GM23338 (cell line): ENCODE results near the gene ZNF488. TPM values are rescaled to one million over a fixed set of nuclear protein-coding genes. Genes with fewer than 3 reads are reported as not detected.

Experiments
- ATAC-seq: fragments of 200-7000 bp; cut with Tn5 transposase; 3 replicates; pipeline ENCODE4 v1.9.1; 2020
- DNase-seq: peaks from one replicate; pipeline ENCODE4 v3.0.0-alpha.2; 2015; ENCODE audit warnings: low spot score
- H2AFZ ChIP-seq: fragments of 200-600 bp; sonication (generic); 2 replicates; pipeline ENCODE4 v1.8.0; 2016; ENCODE audit warnings: antibody characterized with exemption, mild to moderate bottlenecking, moderate library complexity
- H3F3A ChIP-seq: fragments of 200-600 bp; sonication (generic); replicated peaks from 2 replicates; pipeline ENCODE4 v1.8.0; 2017; ENCODE audit warnings: antibody characterized with exemption, mixed run types, low read depth
- H3K27ac ChIP-seq: fragments of 200-600 bp; sonication (generic); 2 replicates; pipeline ENCODE4 v1.6.1; 2016; ENCODE audit warnings: low read depth
- H3K27me3 ChIP-seq: fragments of 200-600 bp; sonication (generic); 2 replicates; pipeline ENCODE4 v1.8.0; 2016; ENCODE audit warnings: mild to moderate bottlenecking, mixed run types, moderate library complexity; ENCODE audit not compliant: insufficient read depth
- H3K36me3 ChIP-seq: fragments of 200-600 bp; sonication (generic); 2 replicates; pipeline ENCODE4 v1.8.0; 2016; ENCODE audit warnings: mild to moderate bottlenecking; ENCODE audit not compliant: insufficient read depth
- H3K4me1 ChIP-seq: fragments of 200-600 bp; sonication (generic); 2 replicates; pipeline ENCODE4 v1.8.0; 2016; ENCODE audit warnings: mild to moderate bottlenecking, moderate library complexity; ENCODE audit not compliant: insufficient read depth
- H3K4me2 ChIP-seq: fragments of 200-600 bp; sonication (generic); 2 replicates; pipeline ENCODE4 v1.7.1; 2017; ENCODE audit warnings: mixed run types
- H3K4me3 ChIP-seq: fragments of 200-600 bp; sonication (generic); 2 replicates; pipeline ENCODE4 v1.6.1; 2016; ENCODE audit warnings: mixed run types
- H3K79me2 ChIP-seq: fragments of 200-600 bp; sonication (generic); replicated peaks from 2 replicates; pipeline ENCODE4 v1.8.0; 2017; ENCODE audit warnings: mild to moderate bottlenecking; ENCODE audit not compliant: insufficient read depth
- H3K9me2 ChIP-seq: fragments of 200-600 bp; sonication (generic); 2 replicates; pipeline ENCODE4 v1.8.0; 2017; ENCODE audit not compliant: insufficient read depth
- H4K20me1 ChIP-seq: fragments of 200-600 bp; sonication (generic); replicated peaks from 2 replicates; pipeline ENCODE4 v1.8.0; 2017; ENCODE audit warnings: mild to moderate bottlenecking; ENCODE audit not compliant: insufficient read depth
- H3K27ac Mint-ChIP-seq: 2 replicates; pipeline ENCODE4 v1.8.0; 2020; ENCODE audit warnings: inconsistent platforms, mild to moderate bottlenecking, moderate library complexity, mixed read lengths
- H3K27me3 Mint-ChIP-seq: 3 replicates; pipeline ENCODE4 v1.8.0; 2022; ENCODE audit warnings: low read depth, mild to moderate bottlenecking, moderate library complexity, mixed read lengths, inconsistent platforms; ENCODE audit not compliant: insufficient read depth, poor library complexity
- H3K36me3 Mint-ChIP-seq: 3 replicates; pipeline ENCODE4 v1.8.0; 2021; ENCODE audit warnings: low read depth, mild to moderate bottlenecking, inconsistent platforms, moderate library complexity, mixed read lengths
- H3K4me1 Mint-ChIP-seq: 3 replicates; pipeline ENCODE4 v1.8.0; 2020; ENCODE audit warnings: mild to moderate bottlenecking, inconsistent platforms, mixed read lengths
- H3K4me3 Mint-ChIP-seq: 3 replicates; pipeline ENCODE4 v1.8.0; 2021; ENCODE audit warnings: moderate library complexity, mild to moderate bottlenecking, inconsistent platforms, mixed read lengths
- H3K9me3 Mint-ChIP-seq: 3 replicates; pipeline ENCODE4 v1.8.0; 2020; ENCODE audit warnings: moderate library complexity, mild to moderate bottlenecking, inconsistent platforms, mixed read lengths
- CREB1 ChIP-seq: fragments of 250-450 bp; sonication (Bioruptor Pico); IDR thresholded peaks from 2 replicates; pipeline ENCODE4 v1.5.0; 2020; ENCODE audit warnings: low read depth, mild to moderate bottlenecking, moderate library complexity
- CTCF ChIP-seq, 2 experiments: fragments of 200-600 bp in 1 of 2; sonication (generic) in 1 of 2; conservative IDR thresholded peaks; 2 replicates each; pipeline versions ENCODE4 v1.5.1 to v1.6.1; 2016 to 2017; ENCODE audit warnings: antibody characterized with exemption in 2 of 2, low read depth in 2 of 2, mild to moderate bottlenecking in 2 of 2, moderate library complexity in 1 of 2
- ETS1 ChIP-seq: IDR thresholded peaks from 2 replicates; pipeline ENCODE4 v1.6.1; 2016; ENCODE audit warnings: antibody characterized with exemption
- EZH2 ChIP-seq: fragments of 200-600 bp; sonication (generic); IDR thresholded peaks from one replicate; pipeline ENCODE4 v1.8.0; 2017; ENCODE audit warnings: antibody characterized with exemption, mild to moderate bottlenecking, low read depth; ENCODE audit not compliant: unreplicated experiment
- EZH2phosphoT487 ChIP-seq: fragments of 200-600 bp; sonication (generic); IDR thresholded peaks from one replicate; pipeline ENCODE4 v1.8.1; 2018; ENCODE audit warnings: antibody characterized with exemption; ENCODE audit not compliant: unreplicated experiment
- JUNB ChIP-seq: IDR thresholded peaks from one replicate; pipeline ENCODE4 v1.6.1; 2016; ENCODE audit warnings: antibody characterized with exemption; ENCODE audit not compliant: unreplicated experiment
- NANOG ChIP-seq: IDR thresholded peaks from 2 replicates; pipeline ENCODE4 v1.6.1; 2016; ENCODE audit warnings: antibody characterized with exemption, borderline replicate concordance
- POLR2AphosphoS5 ChIP-seq: IDR thresholded peaks from 2 replicates; pipeline ENCODE4 v1.6.1; 2016; ENCODE audit warnings: antibody characterized with exemption, low read depth
- REST ChIP-seq: IDR thresholded peaks from one replicate; pipeline ENCODE4 v1.6.1; 2018; ENCODE audit warnings: antibody characterized with exemption; ENCODE audit not compliant: unreplicated experiment
- STAT1 ChIP-seq: IDR thresholded peaks from one replicate; pipeline ENCODE4 v1.6.1; 2016; ENCODE audit warnings: antibody characterized with exemption; ENCODE audit not compliant: unreplicated experiment
- ZNF114 ChIP-seq: fragments of 250-450 bp; sonication (Bioruptor Pico); IDR thresholded peaks from 2 replicates; pipeline ENCODE4 v1.5.0; 2020; ENCODE audit warnings: mild to moderate bottlenecking, moderate library complexity
- ZNF331 ChIP-seq: fragments of 250-450 bp; sonication (Bioruptor Pico); IDR thresholded peaks from 2 replicates; pipeline ENCODE4 v1.5.0; 2020; ENCODE audit warnings: low read depth, mild to moderate bottlenecking, moderate library complexity
- polyA plus RNA-seq: library from polyadenylated mRNA; unstranded; fragments of >200 nt; fragmentation: Nextera tagmentation; extraction: Ambion mirVana; gene quantifications from 2 replicates; pipeline ENCODE4 v1.2.1, GENCODE V29; 2016
- total RNA-seq: library from RNA; depleted of rRNA; stranded (reverse); fragments of >200 nt; shearing (Covaris generic); gene quantifications from 2 replicates; pipeline ENCODE4 v1.2.3, GENCODE V29; 2014

The ZNF488 gene
- total and polyA plus RNA-seq, 2 experiments from 2014 or later = 2.5 to 5.2 TPM

- Histone ChIP-seq H3K4me2 (no peak overlapping the region), H4K20me1 (no peaks in the 10 kb centered on the region), H3K27me3 (no peaks in the 10 kb centered on the region), H3K27ac (no peak overlapping the region), H3K9me2 (no peaks in the 10 kb centered on the region), H3K4me3 (no peak overlapping the region), H3F3A (0 out of 2 replicates have a peak, but pooled peaks cover 5% of the 10 kb centered on the region), H3K36me3 (no peaks in the 10 kb centered on the region), H3K79me2 (no peaks in the 10 kb centered on the region), H2AFZ (no peak overlapping the region), H3K4me1 (peaks cover 24% of the 10 kb centered on the region)
- ATAC-seq (no peak), DNase-seq (no peak)
- peaks cover 40% of the 10 kb centered on the region for H3K4me1 Mint-ChIP-seq
- H3K27ac Mint-ChIP-seq = no peak overlapping the region
- no peak for TF ChIP-seq ETS1
- no peak for TF ChIP-seq CREB1 (CRISPR knock-in tag)
- TF ChIP-seq ZNF114 (CRISPR knock-in tag) = no peak
- TF ChIP-seq EZH2phosphoT487 = no peak
- TF ChIP-seq ZNF331 (CRISPR knock-in tag) = no peak
- no peak for TF ChIP-seq STAT1
- no peak for TF ChIP-seq EZH2
- TF ChIP-seq CTCF (conservative IDR thresholded peaks at IDR 0.05; ENCODE audit: low read depth in 2 of 2) = no peak
- no peak for TF ChIP-seq JUNB
- TF ChIP-seq NANOG = no peak
- no peak for TF ChIP-seq REST
- no peak for TF ChIP-seq POLR2AphosphoS5
- H3K9me3 Mint-ChIP-seq = no peaks in the 10 kb centered on the region
- no peak overlapping the region for H3K4me3 Mint-ChIP-seq
- peaks cover 14% of the 10 kb centered on the region for H3K27me3 Mint-ChIP-seq
- no peaks in the 10 kb centered on the region; the same call in 2 of the 3 replicates for H3K36me3 Mint-ChIP-seq
Observed at GRCh38 chr10:47379445-47379785, 4.7 kb downstream of the ZNF488 start.
